Hematopoietic multipotent progenitor cell treated with erythropoietin and hydrocortisone succinate and interleukin-3 and kit ligand, for 8 days (in vitro differentiated cells): ENCODE data around the gene OPN5.

Experiments used
- DNase-seq: peaks from one replicate; pipeline ENCODE4 v3.0.0-alpha.2; 2015

The OPN5 gene

DNA sequence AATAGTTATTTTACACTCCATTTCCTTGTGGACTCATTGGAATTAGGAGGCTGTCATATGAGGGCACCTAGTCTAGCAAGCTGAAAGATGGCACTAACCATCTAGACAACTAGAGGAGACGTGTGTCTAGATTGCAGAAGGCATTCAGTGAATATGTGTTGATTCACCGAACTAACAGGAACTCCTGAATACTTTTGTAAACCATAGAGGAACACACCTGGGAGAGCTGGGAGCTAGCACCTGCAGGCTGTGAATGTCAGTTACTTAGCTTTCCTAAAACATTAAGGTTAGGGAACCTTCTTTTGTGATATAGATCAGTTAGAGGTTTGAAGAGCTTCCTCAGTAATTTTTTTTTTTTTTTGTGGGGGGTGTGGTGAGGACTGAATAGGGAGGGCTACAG lies 7.7 kb downstream of the OPN5 start:
- DNase-seq = no peak

DNA sequence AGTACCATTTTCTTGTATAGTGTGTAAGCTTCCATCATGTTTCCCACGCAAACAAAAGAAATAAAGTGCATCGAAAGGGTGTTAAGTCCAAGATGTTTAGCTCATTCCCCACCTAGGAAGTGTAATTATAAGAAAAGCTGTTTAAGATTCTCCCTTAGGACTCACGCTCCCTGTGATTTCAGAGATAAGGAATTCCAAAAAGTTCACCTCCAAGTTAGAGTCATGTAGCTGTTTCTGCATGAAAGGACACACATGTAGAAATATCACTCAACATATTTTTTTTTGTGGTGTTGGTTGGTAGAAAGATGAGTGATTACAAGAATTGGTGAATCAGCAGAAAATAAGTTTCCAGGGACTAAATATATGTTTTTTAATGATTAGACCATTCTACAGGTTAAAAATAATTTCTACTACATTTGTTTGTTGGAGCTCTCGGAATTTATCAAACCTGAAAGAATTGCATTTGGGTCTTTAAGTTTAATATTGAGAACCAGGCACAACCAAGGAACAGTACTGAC lies 10.4 kb downstream of the OPN5 start:
- DNase-seq = no peak

DNA sequence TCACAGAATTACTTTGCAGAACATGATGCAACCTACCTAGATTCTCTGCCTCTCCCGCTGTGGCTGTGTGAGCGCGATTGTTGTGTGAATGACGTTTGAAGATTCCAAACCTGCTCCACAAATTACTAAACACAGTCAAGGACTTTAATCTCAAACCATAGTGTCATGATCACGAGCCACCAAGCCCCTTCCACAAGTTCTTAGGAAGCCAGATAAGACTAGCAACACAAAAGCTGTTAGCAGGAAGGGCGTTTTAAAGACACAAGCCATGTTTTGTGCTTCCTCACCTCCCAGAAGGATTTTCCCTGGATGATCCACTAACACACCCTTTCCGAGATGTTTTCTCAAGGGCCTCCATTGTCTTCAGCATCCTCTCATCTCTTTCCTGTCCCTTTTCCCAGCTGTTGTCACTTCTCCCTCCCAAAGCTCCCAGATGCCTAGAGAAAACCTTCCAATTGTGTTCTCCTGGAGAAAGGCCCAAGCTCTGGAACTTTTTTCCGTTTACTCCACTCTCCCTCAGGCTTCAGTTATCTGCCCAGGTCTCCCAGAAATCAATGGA lies 12.8 kb downstream of the OPN5 start:
- DNase-seq = no peak

DNA sequence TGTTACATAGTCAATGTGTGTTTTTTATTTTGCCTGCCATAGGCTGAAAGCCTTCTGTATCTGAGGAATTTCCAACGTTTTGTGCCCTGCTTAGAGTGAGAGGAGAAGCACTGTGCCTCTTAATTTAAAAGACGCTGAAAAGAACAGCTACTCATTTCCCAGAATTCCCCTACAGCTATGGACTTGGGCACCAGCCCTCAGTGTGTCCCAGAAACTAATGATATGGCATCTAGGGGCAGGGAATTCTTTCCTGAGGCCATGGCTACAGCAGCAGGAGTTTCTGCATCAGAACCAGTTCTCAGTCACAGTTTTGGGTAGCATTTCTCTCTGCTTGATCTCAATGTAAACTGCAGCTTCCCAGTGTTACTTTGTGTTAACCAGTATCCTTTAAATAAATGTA lies 20.2 kb downstream of the OPN5 start:
- DNase-seq = no peak

DNA sequence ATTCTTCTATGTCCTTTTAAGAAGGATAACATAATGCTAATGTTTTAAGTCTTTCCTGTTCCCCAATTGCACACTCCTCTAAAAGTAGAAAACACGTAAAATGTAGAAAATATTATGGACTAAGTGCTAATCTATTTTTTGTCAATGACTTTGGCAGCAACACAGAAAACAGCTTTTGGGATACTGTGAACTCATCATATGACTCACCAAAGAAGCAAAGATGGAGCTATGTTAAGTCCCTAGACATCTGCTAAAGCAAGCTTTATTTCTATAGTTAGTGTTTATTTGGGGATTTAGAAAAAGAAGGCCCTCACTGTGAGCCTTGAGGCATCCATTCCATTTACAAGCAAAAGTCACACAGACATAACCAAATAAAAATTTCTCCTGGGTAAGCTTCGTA lies 23.0 kb downstream of the OPN5 start:
- no peak for DNase-seq

DNA sequence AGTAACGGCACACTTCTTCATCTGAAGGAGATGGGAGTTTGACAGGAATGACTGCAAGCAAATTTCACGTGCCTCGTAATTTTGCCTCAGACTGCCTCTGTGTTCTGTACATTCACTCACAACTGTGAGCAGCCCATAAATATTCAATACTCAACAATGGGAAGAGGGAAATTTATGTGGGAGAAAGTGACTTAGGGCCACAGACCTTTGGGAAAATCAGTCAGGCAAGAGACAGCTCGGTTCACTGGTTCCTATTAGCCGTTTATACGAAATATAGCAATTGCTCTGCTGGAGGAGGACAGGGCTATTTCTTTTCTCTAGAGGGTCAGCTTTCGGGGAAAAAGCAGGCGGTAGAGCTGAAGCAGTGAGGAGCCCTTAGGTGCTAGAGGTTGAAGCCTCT lies 28.0 kb downstream of the OPN5 start:
- DNase-seq = no peak

DNA sequence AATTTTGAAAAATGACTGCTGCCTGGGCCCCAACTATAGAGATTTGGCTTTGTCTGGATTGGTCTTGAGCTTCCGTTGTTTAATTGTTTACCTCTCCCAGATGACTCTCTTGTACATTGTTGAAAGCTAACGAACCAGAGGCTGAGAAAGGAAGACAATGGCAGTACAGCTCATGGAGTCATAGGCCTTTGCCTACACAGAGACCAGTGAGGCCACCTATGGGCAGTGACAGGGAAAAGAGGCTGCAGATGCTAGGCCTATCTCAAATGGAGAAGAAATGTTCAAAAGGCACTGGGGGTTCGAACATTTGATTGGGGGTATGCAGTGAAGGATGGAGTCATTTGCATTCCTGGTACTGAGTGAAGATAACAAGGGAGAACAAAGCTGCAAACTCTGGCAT lies 29.1 kb downstream of the OPN5 start:
- no peak for DNase-seq

DNA sequence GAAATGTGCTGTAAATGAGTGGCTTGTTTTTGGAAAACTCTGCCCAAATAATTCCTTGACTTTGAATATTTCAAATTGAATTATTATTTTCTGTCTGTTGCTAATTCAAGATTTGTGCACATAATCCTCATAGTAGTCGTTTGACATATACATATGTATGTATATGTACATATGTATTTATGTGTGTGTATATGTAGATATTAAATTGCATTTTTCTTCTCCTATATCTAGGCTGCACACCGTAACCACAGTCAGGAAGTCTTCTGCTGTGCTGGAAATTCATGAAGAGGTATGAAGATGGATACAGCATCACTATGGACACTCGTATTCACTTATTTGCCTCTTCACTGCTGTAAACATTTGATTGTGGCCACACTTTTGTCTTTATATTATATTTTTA lies 29.6 kb downstream of the OPN5 start:
- no peak for DNase-seq

DNA sequence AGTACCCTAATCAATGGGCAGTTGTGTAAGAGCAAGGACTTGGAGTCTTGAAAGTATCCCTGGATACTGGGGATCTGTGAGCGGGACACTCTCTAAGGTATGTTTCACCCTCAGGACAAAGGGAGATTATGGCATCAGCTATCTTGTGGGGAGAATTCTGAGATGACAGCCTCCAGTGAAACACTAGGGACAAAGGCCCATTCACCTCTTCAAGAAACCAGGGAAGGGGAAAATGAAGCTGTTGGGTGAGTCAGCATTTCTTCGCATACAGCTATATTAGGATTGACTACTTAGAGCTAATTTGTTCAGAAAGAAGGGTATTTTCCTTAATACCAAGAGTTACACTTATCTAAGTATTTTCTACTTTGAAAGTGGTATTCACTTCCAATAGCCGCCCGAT lies 35.9 kb downstream of the OPN5 start:
- DNase-seq = no peak

DNA sequence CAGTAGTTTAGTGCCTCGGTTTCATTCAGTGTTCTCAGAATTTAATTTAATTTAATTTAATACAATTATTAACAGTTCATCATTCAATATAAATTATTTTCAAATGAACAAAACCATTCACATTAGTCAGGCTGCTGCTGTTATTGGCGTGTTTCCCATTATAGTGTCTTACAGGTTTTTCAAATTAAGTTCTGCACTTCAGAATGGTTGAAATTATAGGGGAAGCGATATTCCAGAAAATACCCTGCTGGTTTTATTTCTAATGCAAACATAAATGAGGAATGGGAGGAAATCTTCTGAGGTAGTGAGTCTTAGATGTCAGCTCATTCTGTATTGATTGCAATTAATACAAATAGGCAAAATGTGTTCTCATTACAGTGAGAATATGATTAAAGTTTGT lies 37.6 kb downstream of the OPN5 start:
- no peak for DNase-seq

DNA sequence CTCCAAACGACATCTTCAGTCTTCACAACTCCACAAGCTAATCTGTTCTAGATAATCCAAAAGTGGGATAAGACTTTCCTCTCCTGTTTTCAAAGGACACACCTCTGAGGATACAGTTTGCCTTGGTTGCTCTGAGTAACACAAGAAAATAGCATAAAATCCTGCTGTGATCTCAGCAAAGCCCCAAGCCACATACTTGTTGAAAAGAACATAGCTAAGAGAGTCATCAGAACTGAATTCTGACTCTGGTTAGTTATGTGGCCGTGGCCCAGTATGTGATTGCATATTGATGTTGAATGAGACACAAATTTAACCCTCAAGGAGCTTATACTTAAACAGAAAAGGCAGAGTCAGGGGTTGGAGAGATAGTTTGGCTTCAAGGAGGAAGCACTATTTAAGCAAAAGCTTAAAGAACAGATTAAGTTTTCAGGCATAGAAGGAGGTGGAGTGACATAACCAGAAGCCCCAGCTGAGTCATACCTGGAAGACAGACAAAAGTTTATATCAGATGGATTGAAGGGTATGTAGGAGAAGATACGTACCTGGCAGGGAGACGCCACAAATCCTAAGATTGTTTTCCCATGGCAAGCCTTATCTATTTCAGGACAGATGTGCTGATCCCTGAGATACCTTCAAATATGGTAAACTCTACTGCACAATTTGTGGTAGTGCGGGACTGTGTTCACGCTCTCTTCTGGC lies 41.2 kb downstream of the OPN5 start:
- no peak for DNase-seq

DNA sequence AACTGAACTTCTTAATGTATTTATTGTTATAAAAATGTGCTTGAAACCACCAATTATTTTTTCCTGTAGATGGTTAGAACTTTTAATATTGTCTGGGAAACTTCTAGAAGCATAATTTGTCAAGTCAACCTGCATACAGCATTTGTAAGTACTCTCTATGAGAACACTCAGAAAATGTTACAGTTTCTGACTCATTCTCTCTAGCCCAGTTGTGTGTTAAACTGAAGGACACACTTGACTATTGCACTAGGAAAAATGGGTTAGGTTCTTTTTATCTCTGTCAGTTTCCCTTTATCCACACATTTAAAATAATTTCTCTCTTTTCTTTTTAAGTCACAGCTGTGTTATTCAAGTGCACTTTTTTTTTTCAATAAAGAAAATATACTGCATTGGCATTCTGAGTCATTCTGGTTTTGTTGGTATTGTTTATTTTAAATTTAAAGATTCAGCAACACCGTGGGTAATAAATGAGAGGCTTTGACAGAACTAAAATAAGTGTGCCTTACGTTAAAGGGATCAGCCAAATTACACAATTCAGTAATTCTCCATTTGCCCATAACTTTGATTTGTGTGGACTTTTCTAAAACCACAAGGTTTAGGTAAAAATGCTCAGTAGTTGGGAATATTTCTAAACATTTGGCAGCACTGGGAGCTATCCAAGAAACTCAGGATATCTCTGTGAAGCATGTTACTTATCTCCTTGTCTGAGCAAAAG lies 50.7 kb downstream of the OPN5 start:
- DNase-seq = no peak

DNA sequence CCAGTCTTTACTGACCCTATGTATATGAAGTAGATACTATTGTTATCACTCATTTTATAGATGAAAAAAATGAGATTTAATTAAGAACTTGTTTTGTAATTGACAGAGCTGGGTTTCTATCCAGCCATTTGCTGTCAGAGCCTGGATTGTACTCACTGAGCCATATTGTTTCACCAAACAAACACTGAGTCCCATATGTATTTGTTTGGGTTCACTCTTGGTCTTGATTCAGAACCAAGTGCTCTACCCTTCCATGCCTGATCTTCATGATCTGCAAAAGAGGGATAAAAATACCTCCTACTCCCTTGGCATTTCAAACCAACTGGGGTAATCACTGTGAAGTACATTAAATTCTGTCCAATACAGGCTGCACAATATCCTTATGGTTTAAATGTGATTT lies 52.4 kb downstream of the OPN5 start:
- no peak for DNase-seq

DNA sequence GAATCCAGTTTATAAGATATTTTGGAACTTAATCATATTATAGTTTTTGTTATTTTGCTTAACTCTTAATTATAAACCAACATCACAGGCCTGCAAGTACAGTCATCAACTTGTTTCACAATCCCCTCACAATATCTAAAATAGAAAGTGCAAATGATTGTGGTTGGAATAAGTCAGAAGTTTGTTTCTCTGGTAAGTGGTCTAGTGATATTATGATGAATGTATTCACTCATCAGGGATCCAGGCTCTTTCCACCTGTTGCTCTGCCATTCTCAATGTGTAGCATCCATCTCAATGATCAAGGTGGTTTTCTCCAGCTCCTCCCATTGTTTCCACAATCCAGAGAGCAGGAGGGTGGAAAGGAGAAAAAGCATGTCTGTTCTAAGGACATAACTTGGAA lies 54.2 kb downstream of the OPN5 start:
- no peak for DNase-seq

DNA sequence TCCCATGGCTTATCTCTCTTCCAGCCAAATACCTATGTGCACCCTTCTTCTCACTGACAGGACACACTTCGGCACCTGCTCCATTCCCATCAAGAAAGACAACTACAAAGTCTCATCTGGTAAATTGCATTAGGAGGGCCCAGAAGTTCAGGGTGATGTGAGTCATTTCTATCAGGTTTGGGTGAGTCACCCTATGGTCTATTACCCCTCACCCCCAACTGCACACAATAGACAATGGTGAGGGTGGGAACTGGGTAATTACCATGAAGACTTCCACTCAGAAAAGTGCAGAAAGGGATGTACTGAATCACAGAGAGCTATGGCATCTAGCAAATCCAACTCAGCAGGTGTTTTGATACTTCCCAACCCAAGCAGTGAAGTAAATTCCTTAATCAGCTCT lies 54.8 kb downstream of the OPN5 start:
- DNase-seq = no peak

DNA sequence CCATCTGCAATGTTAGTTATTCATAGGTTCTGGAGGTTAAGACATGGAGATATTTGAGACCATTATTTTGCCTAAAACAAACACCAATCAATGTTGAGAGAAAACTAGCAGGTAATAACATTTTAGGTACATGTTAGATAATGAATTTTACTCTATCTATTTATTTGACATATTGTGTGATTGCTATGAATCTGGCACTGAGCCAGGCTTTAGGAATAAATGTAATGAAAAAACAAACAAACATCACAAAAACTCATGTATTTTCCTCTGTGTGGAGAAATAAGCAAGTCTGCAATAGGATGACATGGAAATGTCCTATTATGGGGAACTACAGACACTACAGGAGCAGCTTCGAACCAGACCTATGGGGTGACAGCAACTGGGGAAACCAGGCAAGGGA lies 57.8 kb downstream of the OPN5 start:
- no peak for DNase-seq

DNA sequence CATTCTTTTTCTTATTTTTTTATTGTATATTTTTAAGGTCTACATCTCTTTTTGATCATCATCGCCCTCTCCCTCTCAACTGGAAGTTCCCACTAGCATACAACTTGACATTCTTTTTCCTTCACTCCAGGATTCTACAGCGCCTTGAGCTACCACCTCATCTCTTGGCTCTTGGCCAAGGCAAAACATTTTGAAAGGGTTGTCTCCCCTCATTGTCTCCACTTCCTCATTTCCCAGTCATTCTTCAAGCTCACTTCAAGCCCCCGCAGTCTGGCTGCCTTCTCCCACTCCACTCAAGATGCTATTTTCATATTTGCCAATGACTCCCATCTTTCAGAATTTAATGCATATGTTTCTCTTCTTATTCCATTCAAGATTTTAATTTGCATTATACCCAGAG lies 63.0 kb downstream of the OPN5 start:
- DNase-seq = no peak

DNA sequence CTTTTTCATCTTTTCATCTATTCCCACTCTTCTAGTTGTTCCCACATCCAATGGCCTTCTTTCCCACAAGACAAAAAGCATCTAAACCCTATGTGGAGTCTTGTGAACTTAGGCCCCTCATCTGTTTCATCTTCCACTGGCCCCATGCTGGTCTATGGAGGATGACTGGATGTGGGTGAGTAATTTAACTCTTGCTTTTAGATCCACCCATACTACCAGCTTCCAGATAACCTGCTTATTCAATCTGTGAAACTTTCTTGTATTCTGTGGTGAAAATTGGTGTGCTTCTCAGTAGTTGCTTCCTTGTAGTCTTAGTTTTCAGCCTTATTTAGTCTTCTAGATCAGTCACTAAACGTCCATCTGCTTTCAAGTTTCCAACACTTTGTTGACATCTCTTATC lies 64.9 kb downstream of the OPN5 start:
- DNase-seq = no peak

DNA sequence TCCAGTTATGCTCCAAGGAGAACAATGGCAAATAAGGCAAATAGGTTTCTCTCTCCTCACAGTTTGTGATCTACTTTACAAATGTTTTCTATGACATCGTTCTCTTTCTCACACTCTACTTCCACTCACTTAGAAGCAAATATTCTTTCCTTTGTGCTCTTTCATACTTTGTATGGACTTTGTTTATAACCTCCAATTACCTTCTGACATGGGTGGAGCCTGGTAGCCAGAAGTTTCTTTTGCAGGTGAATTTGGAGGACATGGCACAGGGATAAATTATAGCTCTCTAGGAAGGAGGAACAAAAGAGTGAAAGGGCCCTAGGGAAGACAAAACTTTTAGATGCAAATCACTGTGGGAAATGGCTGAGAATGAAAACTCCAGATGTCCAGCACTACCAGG lies 69.3 kb downstream of the OPN5 start:
- no peak for DNase-seq

DNA sequence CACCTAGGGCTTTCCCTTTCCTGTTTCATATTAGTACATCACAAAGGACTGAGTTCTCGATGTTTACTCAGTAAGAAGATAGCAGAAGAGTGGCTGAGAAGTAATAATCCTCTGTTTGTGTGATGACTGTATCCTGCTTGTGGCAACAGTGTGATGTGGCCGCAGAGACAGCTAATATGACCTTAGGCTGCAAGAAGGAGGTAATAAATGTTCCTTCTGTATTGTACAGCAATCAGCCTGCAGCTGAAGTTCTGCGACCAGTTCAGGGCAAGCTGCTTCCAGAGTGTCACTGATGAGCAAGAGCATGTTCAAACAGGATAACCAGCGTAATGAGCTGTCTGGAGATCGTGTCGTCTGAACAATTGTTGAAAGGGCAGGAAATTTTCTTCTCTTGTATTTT lies 70.9 kb downstream of the OPN5 start:
- no peak for DNase-seq

DNA sequence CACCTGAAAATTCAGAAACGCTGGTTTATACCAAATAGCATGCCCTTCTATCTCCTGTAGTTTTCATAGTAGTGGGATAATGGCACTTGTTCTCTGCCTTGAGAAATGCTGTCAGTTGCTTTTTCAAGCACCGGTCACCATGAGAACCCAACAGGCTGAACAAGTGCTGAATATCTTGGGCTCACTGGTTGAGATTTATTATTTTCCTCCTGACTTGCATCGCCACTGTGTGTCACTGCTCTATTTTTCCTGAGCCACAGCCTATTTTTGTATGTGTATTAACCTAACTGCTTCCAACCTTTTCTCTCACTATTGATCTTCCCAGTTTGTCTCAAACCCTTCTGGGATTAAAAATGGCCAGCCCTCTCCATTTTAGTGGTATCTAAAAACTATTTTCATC lies 71.9 kb downstream of the OPN5 start:
- no peak for DNase-seq

DNA sequence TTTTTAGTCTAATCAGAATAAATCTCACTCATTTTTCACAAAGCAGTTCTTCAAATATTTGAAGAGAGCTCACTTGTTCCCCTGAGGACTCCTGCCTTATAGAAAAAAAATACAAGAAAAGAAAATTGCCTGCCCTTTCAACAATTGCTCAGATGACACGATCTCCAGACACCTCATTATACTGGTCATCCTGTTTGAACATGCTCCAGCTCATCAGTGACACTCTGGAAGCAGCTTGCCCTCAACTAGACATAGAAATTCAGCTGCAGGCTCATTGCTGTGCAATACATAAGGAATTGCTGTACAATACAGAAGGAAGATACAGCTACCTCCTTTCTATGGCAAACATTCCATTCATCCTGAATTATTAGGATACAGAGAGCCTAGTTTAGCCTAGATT lies 73.1 kb downstream of the OPN5 start:
- no peak for DNase-seq

DNA sequence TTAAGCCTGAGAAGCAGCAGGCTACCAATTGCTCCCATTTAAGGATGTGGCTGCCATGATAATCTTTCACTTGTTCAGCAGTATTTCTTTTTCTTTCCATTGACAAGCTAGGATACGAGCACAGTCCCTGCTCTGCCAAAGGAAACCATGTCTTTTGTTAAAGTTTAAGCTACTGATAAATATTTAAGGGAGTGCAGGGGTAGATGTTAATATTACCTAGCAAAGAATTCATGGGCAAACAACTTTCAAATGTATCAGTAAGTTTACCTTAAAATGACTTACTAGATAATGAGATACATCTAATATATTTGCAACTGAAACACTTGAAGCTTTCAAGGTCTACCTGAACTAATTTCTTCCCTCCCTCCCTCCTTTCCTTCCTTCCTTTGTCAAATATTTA lies 77.3 kb downstream of the OPN5 start:
- no peak for DNase-seq

DNA sequence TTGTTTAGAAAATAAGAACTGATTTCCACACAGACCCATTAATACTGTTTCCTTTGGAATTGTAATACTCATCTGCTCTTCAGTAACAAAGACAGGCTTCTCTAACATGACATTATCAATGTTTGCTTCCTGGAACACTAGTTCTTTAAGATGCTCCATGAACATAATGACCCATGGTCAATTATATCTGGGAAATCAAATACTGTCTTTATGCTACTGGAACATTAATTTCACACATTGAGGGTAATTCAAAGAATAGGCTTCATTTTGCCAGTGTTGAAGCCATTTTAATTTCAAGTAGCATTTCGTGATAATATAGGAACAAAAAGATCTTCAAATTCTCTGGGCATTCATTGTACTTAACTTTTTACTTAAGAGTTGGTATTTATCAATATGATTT lies 80.9 kb downstream of the OPN5 start:
- DNase-seq = no peak

DNA sequence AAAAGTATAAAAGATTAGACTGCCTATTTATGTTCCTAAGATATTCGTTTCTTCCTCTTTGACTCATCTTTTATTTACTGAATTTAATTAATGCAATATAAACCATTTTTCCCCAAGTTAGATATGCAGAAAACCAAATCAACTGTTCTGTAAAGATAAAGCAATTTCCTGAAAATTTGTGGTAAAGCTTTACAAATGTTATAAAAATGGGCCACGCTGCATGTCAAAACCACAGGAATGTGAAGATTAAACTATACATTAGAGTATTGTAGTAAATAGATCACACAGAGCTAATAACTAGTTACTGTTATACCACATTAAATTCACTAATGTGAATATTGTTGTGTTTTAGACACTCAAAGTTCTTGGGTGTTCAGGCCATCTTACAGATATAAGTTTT lies 83.4 kb downstream of the OPN5 start:
- DNase-seq = no peak
